Stimulated activated CD8-positive, alpha-beta memory T cell treated with anti-CD3 and anti-CD28 coated beads, Interleukin-12 subunit alpha, Interleukin-12 subunit beta, amount 100 ng/mL, for 24 hours (primary cell): ENCODE measurements around the gene ACAN.

Experiments
- DNase-seq: peaks from one replicate; pipeline ENCODE4 v3.0.0-alpha.2; 2020; ENCODE audit errors: extremely low read depth

Gene ACAN

DNA sequence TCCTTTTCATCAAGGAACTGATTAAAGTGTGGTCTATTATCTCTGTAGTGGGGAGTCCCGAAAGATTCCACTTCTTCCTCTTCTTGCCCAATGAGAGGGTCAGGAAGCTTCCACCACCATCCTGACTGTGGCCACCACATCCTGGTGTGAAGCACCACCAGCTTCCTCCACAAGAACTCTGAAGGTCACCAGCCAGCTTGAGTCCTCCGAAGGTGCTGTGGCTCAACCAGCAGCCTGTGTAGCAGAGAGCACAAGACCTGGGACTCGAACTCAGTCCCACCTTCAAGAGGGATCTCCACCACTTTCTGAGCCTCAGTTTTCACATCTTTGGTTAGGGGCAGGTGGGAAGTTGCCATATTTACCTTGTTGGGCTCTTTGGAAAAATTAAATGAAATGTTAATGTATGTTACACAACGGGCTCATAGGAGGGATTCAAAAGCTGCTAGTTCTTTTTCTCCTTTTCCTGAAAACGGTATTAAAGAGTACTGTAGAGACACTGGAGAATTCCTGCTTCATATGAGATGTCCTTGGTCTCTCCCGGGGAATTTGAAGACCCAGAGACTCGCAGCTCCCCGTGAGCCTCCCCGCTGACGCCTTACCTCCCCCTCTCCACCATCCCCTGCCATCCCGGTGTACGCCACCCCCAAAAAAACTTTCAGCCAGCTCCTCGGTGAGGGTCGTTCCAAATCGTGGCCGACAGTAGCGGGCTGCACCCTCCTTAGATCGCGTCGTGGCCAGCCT is 816 bp upstream of the ACAN start:
- no peak for DNase-seq

DNA sequence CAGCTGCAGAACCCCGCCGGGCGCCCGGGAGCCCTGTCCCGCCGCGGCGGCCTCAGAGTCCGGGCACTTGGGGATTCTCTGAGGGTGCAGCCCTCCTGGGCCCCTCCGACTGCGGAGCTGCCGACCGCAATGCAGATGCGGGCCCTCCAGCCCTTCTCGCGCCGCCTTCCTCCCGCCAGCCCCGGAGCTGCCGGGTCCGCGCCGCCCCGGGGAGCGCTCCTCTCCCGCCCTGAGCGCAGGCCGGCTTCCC is 320 bp upstream of the ACAN start:
- no peak for DNase-seq

DNA sequence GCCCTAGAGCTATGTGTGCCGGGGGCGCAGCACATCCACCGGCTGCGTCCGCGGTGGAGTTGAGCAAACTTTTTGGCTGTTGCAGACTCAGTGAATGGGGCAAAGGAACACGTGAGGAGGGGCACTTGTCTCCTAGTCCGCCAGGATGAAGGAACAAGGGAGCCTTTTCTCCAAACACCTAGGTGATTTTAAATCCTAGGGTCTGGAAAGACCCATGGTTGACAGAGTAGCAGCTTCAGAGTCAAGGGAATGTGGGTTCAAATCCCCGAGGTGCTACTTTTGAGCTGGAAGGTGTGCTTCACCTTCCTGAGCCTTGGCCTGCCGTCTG is 648 bp downstream of the ACAN start:
- no peak for DNase-seq

- no peak for DNase-seq
Measured at GRCh38 chr15:88804257-88804656, 1.0 kb downstream of the ACAN start.

- DNase-seq = no peak
Measured at GRCh38 chr15:88805031-88805780, 2.0 kb downstream of the ACAN start.

- no peak for DNase-seq
Measured at GRCh38 chr15:88810446-88810845, 7.2 kb downstream of the ACAN start.

DNA sequence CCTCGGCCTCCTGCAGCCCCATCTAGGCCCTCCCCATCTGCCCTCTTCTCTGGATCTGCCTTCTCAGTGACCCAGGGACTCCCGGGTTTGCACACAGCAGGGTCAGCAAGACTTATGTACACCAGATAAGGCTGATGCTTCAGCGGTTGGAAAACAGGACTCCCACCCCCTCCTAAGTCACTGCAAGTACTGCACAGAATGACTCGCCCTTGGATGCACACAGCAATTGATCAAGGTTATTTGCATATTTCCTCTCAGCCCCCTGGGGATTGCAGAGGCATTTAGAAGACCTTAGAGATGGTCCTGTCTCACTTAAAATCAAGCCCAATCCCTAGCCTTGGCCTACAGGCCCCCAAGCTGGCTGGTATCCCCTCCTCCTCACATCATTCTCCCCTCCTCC is 8.9 kb downstream of the ACAN start:
- no peak for DNase-seq

GRCh38 chr15:88813960-88814359 is 10.7 kb downstream of the ACAN start:
- DNase-seq = no peak

DNA sequence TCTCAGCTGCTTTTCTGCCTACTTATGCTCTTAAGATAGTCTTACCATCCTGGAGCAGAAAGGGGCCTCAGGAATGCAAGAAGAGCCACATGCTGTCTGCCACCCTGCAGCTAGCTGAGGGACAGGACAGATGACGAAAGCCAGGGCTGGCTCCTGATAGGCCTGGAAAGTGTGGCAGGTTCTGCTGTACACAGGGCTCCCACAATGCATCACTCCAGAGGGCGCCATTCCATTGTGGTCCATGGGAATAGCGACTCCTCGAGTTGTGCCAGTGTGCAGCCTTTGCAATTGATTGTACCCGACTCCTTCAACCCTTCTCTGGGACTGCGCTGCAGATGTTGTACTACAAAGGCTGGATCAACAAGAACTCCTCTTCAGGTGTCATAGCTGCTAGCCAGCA is 11.2 kb downstream of the ACAN start:
- no peak for DNase-seq

DNA sequence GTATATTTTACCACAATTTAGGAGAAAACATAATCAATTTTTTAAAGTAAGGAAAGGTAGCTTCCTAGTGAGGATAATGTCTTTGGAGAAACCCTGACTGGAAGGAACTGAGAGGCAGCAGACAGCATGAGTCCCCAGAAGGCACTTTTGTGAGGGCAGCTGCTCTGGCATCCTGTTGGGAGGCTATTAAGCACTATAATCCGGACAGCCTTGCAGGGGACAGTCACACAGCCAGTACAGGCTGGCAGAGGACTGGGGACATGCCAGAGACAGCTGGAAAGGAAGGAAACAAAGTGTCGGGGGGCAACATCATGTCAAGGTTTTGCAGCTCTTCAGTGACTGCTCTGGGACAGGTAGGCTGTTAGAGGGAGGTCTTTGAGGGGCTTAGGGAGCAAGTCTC is 15.7 kb downstream of the ACAN start:
- DNase-seq = no peak

DNA sequence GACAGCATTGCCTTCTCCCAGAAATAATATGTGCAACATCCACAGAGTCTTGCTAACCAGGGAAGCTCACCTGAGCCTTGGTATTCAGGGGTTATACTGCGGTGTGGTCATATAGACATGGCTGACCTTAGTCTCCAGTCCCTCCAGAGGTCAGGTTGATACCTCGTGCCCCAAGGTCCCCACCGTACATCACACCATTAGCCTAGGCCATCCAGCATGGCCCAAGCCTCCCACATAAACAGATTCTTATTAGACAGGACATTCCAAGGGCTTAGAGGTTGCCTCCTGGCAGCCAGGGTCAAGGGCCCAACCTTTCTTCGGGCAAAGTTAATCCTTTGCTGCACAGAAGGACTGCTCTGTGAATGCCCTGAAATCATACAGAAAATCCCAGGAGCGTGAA is 18.8 kb downstream of the ACAN start:
- DNase-seq = no peak

- DNase-seq = no peak
Measured at GRCh38 chr15:88828791-88829190, 25.6 kb downstream of the ACAN start.

DNA sequence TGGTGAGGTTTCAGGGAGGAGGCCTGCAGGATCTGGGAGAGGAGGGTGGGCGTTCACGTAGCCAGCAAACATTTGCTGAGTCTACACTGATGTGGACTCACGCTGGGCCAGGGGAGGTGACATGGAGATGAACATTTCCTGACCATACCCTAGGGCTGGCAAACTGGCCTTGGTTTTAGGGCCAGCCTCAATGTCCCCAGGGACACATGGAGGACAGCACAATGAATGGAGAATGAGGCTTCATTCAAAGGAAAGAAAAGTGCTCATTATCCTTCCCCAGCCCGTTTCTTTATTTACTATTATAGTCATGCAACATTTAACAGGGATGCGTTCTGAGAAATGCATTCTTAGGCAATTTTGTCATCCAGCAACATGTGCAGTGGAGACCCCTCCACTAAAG is 26.8 kb downstream of the ACAN start:
- no peak for DNase-seq

DNA sequence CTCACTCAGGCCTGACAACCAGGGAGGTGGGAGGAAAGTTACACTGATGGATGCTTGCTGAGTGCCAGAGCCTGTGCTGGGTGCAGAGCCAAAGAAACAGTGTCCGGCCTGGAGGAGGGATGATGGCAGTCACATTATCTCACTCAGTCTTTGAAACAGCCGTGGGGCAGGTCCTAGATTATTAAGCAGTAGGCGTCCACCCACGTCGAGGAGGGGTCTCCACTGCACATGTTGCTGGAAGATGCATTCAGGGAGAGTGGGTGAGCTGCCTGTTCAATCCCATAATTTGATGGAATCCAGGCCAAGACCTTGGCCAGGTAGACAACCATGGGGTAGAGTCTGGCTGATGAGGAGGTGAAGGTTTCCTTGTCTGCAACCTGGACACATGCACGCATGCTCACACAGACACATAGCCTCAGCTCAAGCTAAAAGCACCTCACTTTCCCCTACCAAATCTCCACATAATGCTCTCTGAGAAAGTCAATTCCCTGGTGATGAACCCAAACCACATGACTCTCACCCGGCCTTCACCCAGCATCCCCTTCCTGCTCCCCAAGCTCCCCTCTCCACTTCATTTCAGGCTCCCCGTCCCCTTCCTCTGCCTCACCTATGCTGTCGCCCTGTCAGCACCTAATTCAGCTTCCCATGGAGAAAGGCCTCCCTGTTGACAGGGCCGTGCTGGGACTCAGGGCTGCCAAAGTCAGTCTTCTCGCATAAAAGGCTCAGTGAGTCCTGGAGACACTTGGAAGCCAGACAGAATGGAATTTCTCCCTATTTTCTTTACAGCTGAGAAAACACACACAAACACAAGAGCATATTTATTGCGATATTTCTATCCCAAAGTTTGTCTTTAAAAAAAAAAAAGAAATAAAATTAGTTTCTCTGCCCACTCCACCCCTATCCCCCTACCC is 29.8 kb downstream of the ACAN start:
- no peak for DNase-seq

GRCh38 chr15:88833731-88834100 is 30.5 kb downstream of the ACAN start:
- no peak for DNase-seq

GRCh38 chr15:88834211-88834812 is 31.1 kb downstream of the ACAN start:
- DNase-seq = no peak

DNA sequence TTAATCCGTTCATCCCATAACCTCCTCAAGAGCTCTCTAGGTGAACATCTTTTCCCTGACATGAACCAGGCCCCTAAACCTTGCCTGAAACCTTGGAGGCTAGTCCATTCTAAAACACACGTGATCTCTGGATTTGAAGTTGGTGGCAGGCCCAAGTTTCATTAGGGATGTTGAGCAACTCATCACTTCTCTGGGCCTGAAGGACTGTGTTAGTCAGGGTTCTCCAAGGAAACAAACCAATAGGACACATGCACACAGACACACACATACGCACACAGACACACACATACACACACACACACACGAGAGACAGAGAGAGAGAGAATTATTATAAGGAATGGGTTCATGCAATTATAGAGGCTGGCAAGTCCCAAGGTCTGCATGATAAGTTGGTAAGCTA is 31.9 kb downstream of the ACAN start:
- no peak for DNase-seq

GRCh38 chr15:88835646-88836045 is 32.4 kb downstream of the ACAN start:
- no peak for DNase-seq

DNA sequence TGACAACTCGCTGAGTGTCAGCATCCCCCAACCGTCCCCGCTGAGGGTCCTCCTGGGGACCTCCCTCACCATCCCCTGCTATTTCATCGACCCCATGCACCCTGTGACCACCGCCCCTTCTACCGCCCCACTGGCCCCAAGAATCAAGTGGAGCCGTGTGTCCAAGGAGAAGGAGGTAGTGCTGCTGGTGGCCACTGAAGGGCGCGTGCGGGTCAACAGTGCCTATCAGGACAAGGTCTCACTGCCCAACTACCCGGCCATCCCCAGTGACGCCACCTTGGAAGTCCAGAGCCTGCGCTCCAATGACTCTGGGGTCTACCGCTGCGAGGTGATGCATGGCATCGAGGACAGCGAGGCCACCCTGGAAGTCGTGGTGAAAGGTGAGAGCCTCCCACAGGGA is 35.4 kb downstream of the ACAN start:
- DNase-seq = no peak

- DNase-seq = no peak
Measured at GRCh38 chr15:88839146-88839545, 35.9 kb downstream of the ACAN start.

DNA sequence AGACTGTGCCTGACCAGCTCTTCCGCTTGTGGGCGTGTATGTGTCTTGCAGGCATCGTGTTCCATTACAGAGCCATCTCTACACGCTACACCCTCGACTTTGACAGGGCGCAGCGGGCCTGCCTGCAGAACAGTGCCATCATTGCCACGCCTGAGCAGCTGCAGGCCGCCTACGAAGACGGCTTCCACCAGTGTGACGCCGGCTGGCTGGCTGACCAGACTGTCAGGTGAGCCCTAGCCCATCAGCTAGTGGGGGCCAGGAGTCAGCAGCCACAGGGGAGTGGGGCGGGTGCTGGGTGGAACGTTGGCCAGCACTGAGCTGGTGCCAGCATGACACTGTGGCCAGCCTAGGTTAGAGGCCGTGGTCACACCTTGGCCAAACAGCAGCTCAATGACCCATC is 36.7 kb downstream of the ACAN start:
- DNase-seq = no peak

- no peak for DNase-seq
Measured at GRCh38 chr15:88841236-88841635, 38.0 kb downstream of the ACAN start.

- DNase-seq = no peak
Measured at GRCh38 chr15:88842156-88842555, 38.9 kb downstream of the ACAN start.
